ENCODE data around the gene ANKS1B. TPM values are rescaled to one million over a fixed set of nuclear protein-coding genes. Genes with fewer than 3 reads are reported as not detected.

The ANKS1B gene
- total RNA-seq, 1 donor from 2014 or later, result not detected

DNA sequence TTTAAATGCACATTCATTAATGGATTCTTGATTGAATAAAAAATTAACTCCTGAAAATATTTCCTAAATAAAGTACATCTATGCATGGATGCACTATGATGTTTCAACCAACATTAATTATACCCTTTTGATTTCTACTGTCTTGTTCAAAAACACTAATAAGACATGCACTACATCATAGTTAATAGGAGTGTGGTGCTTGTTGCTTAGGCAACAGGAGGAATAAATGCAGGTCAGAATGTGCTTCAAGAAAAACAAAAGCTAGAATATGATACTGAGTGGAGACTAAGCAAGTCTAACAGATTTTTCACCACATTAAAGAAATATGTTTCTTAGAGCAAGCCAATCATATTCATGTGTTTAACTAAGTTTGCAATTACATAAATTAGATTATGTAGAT is 833.0 kb downstream of the ANKS1B start:
- DNase-seq, result no peak

DNA sequence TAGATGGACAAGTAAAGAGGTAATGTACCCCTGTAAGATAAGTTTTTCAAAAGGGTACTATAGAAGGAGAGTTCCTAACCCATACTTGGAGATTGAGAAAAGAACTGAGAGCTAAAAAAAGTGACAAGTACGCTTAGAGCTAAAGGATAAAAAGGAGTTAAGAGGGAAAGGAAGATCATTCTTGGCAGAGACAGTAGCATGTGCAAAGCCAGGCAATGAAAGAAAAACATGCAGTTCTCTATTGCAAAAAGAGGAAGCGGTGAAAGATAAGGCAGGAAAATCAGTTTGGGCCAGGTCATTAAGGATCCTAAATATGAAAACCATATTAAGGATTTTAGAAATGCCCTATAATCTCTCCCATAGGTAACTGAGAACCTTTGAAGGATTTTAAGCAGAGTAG is 837.6 kb downstream of the ANKS1B start:
- no peak for DNase-seq

DNA sequence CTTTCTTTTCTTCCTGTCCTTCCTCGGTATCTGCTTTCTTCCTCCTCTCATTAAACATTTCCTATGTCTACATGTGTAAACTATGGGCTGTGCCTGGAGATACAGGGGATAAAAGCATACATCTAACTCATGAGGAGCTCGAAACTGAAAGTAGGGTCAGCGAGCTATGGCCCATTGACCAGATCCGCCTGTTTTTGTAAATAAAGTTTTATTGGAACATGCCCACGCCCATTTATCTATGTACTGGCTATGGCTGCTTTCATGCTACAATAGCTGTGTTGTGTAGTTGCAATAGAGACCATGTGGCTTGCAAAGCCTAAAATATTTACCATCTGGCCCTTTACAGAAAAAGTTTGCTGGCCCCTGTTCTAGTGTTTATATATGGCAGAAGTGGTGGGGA is 838.0 kb downstream of the ANKS1B start:
- no peak for DNase-seq

DNA sequence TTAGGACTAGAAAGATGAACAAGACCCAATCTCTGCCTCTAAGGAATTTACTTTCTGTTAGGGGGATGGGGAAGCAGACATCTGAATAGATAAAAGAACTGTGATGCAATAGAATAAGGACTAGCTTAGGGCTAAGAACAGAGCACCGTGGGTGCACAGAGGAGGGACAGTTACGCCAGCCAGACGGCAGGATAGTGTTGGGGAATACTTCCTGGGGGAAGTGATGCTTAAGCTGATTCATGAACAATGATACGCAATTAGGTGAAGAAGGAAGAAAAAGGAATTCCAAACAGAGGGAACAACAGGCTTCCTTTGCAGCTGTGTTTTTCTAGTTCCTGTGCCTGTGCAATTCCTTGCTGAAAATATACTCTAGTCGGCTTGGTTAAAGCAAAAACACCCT is 838.6 kb downstream of the ANKS1B start:
- DNase-seq, result no peak

DNA sequence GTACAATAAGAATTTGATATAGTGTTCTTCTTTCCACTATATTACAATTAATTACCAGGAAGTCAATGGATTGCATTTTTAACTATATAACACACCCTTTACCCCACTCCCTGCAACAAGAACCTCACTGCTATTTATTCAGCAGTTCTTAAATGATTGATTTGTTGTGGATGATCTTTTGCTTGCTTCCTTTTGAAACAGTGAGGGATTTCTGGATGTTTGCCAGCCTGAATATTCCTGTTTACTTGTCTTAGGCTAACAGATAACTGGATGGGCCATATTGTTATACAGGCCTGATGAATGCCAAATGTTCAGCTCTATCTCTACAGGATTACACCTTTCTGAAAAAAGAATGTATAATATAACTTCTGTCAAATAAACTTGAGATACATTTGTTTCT is 842.1 kb downstream of the ANKS1B start:
- no peak for DNase-seq

DNA sequence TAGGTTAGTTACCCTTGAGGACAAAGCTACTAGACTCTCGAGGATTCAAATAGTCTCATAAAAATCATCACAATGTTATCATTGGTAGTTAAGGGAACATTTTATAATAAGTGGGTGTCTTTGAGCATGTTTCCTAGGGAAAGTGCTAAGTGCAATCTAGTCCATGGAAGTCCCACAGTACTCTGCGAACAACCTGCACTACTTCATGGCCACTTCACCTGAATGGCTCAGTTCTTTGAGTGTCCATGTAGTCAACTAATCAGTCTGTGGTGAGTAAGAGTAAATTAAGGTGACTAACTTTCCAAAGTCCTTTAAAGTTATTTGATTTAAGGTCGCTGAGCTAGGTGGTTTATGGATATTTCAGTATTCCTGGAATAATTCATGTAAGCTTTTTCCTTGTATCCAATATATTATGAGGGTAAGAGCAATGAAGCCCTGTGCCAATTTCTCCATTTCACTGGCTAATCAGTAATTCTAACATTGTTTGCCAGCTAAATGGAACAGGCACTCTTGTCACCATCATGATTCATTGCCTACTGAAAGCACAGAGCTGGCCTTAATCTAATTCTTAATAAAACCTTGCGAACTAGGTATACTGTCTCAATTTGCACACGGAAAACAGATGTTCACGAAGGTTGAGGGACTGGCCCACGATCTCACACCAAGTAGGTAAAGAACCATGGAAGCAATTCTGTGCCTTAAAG is 844.6 kb downstream of the ANKS1B start:
- DNase-seq, result no peak

DNA sequence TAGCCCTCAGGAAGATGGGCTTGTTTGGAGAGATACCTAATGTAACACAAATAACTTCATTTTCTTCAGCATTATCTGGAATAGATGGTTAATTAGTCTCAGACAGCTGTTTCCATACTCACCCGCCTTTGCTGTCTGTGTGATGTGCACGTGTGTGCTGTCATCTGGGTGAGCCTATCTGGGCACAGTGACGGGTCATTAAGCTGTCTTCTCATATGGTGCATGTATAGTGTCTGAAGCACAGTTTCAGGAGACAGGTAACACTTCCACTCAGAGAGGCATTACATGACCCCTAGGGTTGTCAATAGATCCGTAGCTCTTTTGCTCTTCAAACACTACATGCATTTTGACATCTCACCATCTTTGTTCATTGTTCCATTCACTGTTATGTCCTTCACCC is 846.3 kb downstream of the ANKS1B start:
- DNase-seq, result no peak

DNA sequence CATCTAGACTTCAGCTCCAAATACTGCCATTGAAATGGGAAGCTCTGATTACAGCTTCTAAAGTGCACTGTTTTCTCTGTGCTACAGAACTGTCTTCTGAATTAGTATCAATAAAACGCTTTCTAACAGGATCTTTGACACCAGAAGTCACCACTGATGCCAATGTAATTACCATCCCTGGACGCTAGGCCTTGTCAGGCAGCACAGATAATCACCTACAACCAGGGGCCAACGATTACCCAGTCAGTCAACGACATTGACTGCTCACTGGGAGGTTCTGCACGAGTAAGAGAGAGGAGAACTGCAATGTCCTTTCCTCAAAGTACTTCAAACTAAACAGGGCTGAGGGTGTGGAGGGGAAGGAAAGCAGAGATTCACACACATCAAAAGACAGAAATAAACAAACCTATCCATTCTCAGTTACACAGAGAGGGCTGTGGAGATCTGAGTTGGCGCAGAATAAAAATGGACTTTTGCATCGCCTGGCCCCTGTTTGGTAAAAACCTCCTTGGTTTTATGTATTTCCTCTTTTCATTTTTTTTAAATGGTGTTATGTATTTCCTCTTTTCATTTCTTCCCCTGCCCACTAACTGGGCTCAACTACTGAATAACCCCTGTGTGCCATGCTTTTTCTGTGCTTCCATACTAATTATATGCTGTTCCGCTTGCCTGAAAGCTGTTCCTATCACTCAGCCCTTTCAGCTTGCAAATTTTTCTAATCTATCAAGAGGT is 847.4 kb downstream of the ANKS1B start:
- DNase-seq, result no peak

DNA sequence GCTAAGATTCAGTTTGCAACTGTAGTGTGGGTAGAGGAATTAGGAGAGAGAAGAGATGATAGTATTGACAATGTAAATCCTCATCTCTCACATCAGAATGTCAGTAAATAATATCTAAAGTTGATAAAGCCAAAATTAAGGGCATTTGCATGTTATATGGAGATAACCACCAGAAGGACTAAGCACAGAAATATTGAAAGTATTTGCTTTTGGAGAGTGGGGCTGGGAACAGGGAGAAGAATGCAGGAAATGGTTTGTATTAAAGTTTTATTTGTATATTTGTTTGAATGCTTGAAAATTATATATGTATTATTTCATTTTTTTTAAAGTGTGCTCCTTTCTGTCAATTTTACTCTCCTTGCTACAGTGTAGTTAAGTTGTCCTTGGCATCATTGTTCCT is 848.2 kb downstream of the ANKS1B start:
- no peak for DNase-seq

DNA sequence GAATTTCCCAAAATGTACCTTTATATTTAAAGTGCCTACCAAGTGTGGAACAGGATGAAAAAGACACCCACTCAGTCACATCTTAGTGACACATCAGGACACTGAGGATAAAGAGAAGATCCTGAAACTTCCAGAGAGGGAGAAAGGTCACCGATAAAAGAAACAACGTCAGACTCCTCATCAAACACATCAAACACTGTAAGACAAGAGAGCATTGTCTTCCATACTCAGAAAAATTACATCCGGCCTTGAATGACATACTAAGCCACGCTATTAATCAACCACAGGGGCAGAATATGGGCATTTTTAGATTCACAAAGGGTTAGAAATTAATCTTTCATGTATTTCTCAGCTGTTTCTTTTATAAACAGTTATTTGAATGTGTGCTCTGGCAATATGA is 849.4 kb downstream of the ANKS1B start:
- no peak for DNase-seq

DNA sequence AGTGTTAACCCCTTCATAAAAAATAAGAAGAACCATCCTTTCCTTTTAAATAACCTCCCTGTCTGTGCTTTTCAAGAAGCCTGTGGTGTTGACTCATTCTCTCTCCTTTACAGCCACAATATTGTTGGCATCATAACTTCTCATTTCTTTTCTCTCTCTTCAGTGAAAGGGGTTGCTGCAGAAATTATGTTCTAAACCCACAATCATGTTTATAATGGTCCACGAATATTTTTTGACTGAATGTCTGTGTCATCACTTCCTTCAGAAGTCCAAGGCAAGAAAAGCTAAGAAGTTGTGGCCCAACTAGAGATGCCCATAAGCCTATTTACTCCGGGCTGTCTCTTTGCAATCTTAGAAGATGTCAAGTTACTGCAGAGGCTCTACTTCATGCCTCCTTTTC is 851.3 kb downstream of the ANKS1B start:
- no peak for DNase-seq

DNA sequence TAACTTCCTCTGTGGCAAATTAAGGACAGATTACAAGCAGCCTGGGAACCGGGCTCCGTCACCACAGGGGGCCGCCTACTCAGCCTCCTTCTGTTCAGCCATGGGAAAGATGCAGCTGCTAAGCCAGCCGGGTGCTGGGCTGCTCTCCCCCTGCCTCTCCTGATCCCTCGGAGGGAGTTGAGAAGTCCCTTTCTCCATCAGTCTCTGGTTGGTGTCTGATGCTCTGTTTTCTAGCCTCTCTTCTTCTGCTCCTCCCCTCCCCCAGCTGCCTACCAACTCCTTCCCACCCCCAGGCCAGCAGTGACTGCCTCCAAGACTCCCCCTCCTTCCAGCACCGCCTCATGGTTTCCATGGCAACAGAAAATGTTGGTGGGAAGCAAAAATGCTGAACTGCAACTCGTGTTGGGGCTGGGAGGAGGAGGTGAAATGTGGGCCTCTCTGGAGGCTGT is 853.0 kb downstream of the ANKS1B start:
- DNase-seq, result no peak

DNA sequence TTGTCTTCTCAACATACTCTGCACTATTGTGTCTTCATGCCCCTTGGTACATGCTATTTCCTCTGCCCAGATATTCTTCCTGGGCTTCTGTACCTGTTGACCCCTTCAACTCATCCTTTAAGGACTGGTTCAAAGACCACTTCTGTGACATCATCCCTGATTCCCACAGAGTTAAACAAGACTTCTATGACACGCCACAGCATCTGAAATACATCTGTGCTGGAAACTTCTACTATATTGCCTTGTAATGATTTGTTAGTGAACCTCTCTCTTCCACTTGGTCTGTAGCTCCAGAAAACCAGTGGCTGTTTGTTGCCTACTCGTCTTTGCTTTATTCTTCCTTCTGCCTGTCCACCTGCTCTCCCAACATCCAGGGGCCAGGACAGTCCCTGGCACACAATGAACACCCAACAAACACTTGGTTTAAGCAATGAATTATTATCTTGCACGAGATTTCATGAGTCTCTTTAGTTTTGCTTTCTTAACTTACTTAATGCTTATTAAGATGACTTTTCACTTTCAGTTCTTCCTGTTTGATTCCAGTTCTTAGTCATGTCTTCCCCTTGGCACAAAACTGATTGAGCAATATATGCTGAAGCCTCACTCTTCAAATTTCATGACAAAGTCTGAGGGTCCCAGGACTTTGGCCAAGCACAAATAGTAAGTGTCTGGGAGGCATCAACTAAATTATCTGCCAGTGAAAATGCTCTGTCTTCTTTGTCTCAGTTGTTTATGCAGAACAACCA is 853.8 kb downstream of the ANKS1B start:
- DNase-seq, result no peak

DNA sequence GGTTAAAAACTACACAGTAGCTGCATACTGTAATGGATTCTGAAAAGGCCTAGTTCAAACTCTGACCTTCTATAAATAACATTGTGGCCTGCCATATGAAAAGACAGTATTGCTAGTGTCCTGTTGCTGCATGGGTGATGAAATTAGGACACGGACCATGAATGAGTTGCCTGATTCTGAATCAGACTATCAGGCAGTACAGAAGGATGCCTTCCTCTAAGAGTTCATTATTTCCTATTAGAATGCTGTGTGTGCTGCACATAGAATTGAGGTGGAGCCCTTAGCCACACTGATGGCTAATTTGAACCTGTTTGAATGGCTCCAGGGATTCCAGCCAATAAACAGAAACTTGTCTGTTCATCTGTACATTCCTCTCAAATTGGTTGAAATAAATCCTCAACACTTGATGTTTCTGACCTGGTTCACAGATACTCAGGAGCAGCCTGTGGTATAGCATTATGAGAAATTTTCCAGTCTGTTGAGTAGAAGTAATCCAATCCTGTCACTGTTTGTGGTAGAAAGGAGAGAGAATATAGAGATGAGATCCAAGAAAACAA is 856.4 kb downstream of the ANKS1B start:
- DNase-seq, result no peak

DNA sequence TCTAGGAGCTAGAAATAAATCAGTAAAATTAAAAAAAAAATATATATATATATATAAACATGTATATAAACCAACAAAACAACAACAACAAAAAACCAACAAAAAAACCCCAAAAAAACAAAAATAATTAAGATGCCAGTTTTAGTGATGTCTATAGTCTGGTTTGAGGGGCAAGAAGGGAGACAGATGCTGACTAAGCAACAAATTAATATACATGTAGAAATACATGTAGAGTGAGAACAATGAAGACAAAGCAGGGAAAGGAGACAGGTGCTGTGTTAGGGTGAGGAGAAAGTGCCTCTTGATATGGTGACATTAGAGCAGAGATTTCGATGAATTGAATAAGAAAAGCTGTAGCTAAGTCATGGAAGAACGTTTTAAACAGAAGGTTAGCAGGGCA is 861.8 kb downstream of the ANKS1B start:
- no peak for DNase-seq

DNA sequence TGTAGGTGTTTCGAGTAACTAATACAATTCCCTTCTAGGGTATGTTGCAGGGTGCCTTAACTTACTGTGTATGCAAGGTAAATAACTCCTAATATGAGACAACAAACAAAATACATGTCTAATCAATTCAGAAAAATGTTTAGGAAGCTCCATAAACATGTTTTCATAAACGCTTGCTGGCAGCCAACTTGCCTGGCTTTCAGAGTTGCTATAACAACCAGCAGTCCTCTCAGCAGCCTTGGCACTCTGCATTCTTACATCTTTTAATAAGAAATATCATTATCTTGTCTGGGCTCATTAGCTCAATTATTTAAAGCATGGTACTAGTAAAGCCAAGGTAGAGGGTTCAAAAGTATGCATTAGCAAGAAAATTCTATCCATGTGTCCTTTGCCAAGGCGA is 862.2 kb downstream of the ANKS1B start:
- no peak for DNase-seq

DNA sequence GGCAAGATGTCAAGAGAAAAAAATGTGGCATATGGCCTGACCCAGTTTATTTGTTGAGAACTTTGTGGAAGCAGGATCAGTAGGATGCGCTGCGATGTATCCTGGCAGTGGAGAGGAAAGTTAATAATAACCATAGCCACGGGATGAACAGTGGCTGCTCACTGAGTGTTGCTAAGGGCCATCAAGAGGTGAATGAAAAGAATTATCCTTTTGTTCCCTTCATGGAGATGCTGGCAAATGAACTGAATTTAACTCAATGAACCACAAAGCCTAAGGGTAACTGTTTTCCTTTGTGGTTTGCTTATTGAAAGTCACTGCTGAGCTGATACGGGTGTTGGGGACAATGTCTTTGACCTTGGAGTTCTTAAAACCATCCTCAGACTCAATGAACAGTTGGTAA is 863.2 kb downstream of the ANKS1B start:
- DNase-seq, result no peak

DNA sequence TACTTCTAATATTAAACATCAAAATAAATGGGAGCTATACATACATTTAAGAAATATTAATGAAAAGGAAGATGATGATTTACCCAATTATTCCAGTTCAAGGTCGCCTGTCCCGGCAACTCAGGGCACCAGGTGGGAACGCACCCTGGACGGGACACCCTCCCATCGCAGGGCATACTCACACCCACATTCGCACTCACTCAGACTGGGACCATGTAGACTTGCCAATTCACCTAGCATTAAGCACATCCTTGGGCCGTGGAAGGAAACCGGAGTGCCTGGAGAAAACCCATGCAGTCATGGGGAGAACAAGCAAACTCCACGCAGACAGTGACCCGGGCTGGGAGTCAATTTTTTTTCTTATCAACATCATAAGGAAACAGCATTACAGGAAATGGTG is 864.8 kb downstream of the ANKS1B start:
- no peak for DNase-seq

DNA sequence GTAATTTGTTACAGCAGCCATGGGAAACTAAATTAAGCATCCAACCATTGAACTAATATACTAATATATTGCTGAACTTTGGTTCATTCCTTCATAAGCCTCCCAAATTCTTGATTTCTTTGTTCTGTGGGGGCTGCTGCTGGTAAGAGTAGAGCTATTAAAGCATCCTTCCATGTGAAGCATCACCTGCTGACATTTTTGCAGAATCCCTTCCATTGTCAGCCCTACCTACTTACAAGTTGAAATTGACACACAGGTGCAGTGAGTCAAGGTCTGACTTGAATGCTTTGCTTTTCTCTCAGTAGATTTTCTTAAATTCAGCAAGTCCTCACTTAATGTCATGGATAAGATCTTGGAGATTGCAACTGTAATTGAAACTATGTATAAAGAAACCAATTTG is 865.3 kb downstream of the ANKS1B start:
- DNase-seq, result no peak

DNA sequence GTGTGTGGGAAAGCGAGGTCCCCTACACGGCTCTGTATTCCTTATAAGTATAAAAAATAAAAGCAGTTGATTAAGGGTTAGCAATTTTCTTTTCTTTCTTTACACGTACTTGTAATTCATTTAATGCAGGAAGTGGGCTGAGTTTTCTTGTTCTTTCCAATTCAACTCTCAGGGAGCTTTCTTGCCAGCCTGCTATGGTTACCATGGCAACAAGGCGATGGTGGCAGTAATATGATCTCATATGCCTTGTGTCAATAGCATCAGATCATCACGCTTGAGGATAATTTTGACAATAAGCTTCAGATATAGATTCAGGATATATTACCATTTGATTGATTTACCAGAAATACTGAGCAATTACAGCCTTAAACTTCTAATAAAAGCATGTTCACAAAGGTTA is 873.1 kb downstream of the ANKS1B start:
- no peak for DNase-seq

DNA sequence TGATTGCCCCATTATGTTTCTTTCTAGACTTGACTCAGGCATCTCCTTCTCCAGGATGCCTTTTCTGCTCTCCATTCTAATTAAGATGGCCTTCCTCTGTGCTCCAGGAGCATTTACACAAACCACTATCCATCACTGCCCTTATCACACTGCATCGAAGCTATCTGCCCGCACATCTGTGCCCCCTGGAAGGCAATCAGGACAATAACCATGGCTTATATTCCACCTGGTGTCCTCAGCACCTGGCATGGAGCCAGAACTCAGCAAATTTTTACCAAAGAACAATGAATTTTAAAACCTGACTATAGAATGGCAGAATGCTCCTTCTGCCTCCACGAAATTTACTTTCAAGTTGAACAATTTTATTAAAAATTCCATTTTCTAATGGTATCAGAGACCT is 873.9 kb downstream of the ANKS1B start:
- no peak for DNase-seq

DNA sequence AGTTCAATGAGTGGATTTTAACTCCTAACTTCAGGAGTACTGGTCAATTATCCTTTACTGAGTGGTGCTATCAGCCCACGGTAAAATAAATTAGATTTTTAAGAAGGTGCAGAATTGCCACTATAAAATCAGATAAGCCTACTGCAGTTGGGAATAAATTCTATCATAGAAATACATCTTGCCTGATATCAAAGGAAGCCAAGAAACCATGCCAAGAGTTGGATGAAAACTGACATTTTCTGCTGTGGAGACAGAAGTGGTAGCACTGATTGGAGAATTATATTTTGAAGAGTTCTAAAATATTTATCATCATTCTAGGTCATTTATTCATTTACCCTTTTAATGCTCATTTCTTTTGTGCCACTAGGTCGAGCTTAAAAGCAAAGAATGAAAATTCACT is 874.5 kb downstream of the ANKS1B start:
- DNase-seq, result no peak

DNA sequence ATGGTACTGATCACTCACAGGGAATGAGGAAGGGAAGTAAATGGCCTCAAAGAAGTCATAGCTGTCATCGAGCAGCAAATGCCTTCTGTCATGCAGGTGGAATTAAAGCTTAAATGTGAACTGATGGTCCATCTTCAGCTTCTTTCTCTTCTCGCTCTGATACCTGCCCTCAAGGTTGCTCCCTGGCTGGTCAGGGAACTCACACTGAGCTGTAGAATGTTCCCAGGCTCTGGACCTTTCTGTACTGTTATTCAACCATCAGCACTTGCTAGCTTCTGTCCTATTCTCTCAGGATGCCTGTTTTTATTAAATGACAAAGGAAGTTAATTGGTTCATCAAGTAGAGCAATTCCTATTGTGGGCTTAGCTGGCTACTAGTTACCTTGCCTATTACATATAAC is 875.8 kb downstream of the ANKS1B start:
- no peak for DNase-seq

DNA sequence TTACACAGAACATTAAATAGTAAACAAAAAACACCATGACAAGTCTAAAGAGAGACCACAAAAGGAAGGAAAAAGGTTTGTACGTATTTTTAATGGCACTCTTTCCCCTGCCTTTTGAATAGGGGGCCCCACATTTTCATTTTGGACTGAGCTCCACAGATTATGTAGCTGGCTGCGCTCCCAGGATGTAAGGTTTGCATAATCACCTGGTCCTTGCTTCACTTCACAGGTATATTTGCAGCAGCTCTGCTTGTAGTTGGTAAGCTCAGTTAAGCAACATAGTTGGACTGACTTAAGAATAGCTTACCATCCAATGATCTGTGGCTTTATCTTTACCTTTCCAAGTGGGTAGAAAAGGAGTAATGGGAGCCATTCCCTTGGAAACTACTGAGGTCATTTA is 885.0 kb downstream of the ANKS1B start:
- no peak for DNase-seq

Data from dermis blood vessel endothelial cell (primary cell).